ENCODE data around the gene ZFP36L1. TPM values are rescaled to one million over a fixed set of nuclear protein-coding genes. Genes with fewer than 3 reads are reported as not detected.

The ZFP36L1 gene
- total RNA-seq, 1 experiment from 2014 or later: 69.5 TPM

DNA sequence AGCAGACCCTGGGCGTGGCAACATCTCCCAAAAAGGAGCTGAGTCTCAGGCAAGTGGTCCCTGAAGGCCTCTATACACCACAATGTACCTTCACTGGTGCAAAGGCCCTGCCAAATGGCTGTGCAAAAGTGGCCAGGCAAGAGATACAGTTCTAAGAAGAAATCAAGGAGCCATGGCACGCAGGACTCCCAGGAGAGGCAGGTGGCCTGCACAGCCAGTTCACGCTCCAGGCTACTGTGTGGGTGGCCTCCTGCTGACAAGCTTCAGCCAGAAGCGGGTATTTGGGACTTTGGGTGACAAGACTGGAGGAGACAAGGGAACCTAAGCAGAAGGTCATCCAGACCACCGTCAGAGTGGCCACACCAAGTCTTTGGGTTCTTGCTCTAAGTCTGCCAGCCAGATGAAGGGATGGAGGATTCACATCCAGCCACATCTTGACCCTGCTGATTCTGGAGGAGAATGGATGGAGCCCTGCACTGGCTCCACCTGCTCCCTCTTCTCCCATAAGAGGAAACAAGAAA lies 20.5 kb upstream of the ZFP36L1 start:
- no peaks in the 10 kb centered on the region for H3K9me3 ChIP-seq (ENCODE audit: low read depth, low read length, poor library complexity, severe bottlenecking)
- H3K4me3 ChIP-seq (ENCODE audit: low read depth, low read length, poor library complexity, severe bottlenecking): no peak overlapping the region
- POLR2A ChIA-PET (ENCODE audit: low non-redundant PET): interaction anchor here (0.5 kb wide), 1 partner anchor 869 kb away, joined by 5 read pairs; no protein-coding TSS in a partner anchor
- TF ChIP-seq EZH2 (IDR thresholded peaks at IDR 0.05; ENCODE audit: borderline replicate concordance, low read depth, low read length, poor library complexity, severe bottlenecking): no peak
- TF ChIP-seq, protein P1, sequence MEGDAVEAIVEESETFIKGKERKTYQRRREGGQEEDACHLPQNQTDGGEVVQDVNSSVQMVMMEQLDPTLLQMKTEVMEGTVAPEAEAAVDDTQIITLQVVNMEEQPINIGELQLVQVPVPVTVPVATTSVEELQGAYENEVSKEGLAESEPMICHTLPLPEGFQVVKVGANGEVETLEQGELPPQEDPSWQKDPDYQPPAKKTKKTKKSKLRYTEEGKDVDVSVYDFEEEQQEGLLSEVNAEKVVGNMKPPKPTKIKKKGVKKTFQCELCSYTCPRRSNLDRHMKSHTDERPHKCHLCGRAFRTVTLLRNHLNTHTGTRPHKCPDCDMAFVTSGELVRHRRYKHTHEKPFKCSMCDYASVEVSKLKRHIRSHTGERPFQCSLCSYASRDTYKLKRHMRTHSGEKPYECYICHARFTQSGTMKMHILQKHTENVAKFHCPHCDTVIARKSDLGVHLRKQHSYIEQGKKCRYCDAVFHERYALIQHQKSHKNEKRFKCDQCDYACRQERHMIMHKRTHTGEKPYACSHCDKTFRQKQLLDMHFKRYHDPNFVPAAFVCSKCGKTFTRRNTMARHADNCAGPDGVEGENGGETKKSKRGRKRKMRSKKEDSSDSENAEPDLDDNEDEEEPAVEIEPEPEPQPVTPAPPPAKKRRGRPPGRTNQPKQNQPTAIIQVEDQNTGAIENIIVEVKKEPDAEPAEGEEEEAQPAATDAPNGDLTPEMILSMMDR (conservative IDR thresholded peaks at IDR 0.05; ENCODE audit: low read depth, low read length): no peak
- no peak for DNase-seq (ENCODE audit: low spot score)
- H3K36me3 ChIP-seq (ENCODE audit: insufficient read depth, low read length, poor library complexity, severe bottlenecking): no peaks in the 10 kb centered on the region
- H3K27ac ChIP-seq (ENCODE audit: low read depth, low read length, poor library complexity, severe bottlenecking): no peak overlapping the region
- intact Hi-C loops (cut with micrococcal nuclease; ENCODE audit: unreplicated experiment): loop anchor here (10.0 kb wide), 1 partner anchor 729 kb away; no protein-coding TSS in a partner anchor
- no TSS peak for BruUV-seq (replicated peaks)
- no peaks in the 10 kb centered on the region for H3K27me3 ChIP-seq (replicated peaks; ENCODE audit: insufficient read depth, low read depth, low read length, poor library complexity)
- CTCF ChIA-PET: no interaction called here
- peaks cover 24% of the 10 kb centered on the region for H3K4me1 ChIP-seq (ENCODE audit: insufficient read depth, low read length, poor library complexity, severe bottlenecking)

DNA sequence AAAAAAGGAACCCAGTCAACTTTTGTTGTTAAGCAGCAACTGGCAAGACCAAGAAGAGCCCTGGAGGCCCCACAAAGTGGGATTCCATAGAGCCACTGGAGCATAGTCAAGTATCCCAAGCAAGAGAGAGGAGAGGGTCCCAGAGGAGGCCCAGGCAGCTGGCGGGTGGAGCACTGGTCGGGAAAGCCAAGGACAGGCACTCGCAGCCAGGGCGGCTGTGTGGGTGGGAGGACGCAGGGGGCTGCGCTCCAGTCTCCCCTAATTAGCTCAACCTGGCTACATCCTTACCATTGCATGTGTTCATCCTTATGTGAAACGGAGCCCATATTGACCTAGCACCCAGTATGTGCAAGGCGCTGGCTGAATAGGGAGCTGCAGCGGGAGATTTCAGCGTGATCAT lies 18.3 kb upstream of the ZFP36L1 start:
- no peak for TF ChIP-seq EZH2 (IDR thresholded peaks at IDR 0.05; ENCODE audit: borderline replicate concordance, low read depth, low read length, poor library complexity, severe bottlenecking)
- TF ChIP-seq, protein P1 (conservative IDR thresholded peaks at IDR 0.05; ENCODE audit: low read depth, low read length): no peak
- Histone ChIP-seq H3K9me3 (ENCODE audit: low read depth, low read length, poor library complexity, severe bottlenecking) (no peaks in the 10 kb centered on the region), H3K27ac (ENCODE audit: low read depth, low read length, poor library complexity, severe bottlenecking) (no peak overlapping the region), H3K4me3 (ENCODE audit: low read depth, low read length, poor library complexity, severe bottlenecking) (no peak overlapping the region), H3K27me3 (replicated peaks; ENCODE audit: insufficient read depth, low read depth, low read length, poor library complexity) (no peaks in the 10 kb centered on the region), H3K4me1 (ENCODE audit: insufficient read depth, low read length, poor library complexity, severe bottlenecking) (peaks cover 28% of the 10 kb centered on the region), H3K36me3 (ENCODE audit: insufficient read depth, low read length, poor library complexity, severe bottlenecking) (no peaks in the 10 kb centered on the region)
- intact Hi-C loops (cut with micrococcal nuclease; ENCODE audit: unreplicated experiment): loop anchor here (10.0 kb wide), 1 partner anchor 726 kb away; no protein-coding TSS in a partner anchor
- no TSS peak for BruUV-seq (replicated peaks)
- CTCF ChIA-PET: no interaction called here
- POLR2A ChIA-PET (ENCODE audit: low non-redundant PET): no interaction called here
- DNase-seq (ENCODE audit: low spot score): no peak

DNA sequence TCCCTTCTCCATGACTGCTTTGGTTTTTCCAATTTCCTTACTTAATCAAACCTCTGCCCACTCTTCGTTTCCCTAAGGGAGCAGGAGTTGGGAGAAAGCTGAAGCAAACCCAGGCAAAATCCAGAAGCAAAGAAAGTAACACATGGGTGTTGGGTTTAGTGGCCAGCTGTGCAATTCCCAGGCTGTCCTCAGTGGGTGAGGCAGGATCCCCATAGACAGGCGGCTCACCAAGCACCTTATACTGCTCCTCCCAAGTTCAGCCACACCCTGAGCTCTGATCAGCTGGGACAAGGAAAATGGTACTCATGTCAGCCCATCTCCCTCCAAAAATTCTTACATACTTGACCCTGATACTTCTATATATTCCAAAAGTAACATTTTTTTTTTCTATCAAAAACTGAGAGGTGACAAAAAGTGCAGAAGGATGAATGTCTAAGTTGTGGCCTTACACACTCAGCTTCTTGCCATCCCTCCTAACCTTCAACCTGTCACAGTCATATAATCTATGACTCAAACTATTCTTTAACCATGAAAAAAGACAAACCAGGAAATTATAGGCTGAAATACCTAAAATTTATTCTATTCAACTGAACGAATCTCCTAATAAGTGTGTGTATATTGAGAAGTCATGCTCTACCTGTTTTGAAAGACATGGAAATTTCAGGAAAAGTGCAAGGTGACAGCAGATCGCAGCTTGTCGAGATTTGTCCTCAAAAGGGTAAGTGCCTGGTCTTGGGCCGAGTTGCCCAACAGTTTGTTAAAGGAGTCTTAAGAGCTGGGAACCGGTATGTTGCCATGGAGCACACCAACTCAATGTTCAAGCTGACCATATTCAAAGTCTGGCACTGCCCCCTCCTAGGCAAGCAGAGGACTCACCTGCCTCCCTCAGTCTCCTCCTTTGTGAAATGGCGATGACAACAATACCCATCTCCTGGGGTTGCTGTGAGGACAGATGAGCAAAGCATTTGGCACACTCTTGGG lies 17.6 kb upstream of the ZFP36L1 start:
- Histone ChIP-seq H3K4me1 (ENCODE audit: insufficient read depth, low read length, poor library complexity, severe bottlenecking) (peaks cover 21% of the 10 kb centered on the region), H3K27ac (ENCODE audit: low read depth, low read length, poor library complexity, severe bottlenecking) (no peak overlapping the region), H3K9me3 (ENCODE audit: low read depth, low read length, poor library complexity, severe bottlenecking) (no peaks in the 10 kb centered on the region), H3K36me3 (ENCODE audit: insufficient read depth, low read length, poor library complexity, severe bottlenecking) (no peaks in the 10 kb centered on the region), H3K27me3 (replicated peaks; ENCODE audit: insufficient read depth, low read depth, low read length, poor library complexity) (no peaks in the 10 kb centered on the region), H3K4me3 (ENCODE audit: low read depth, low read length, poor library complexity, severe bottlenecking) (no peak overlapping the region)
- BruUV-seq (replicated peaks): no TSS peak
- intact Hi-C loops (cut with micrococcal nuclease; ENCODE audit: unreplicated experiment): loop anchor here (10.0 kb wide), 1 partner anchor 726 kb away; no protein-coding TSS in a partner anchor
- DNase-seq (ENCODE audit: low spot score): no peak
- CTCF ChIA-PET: no interaction called here
- POLR2A ChIA-PET (ENCODE audit: low non-redundant PET): no interaction called here
- no peak for TF ChIP-seq EZH2 (IDR thresholded peaks at IDR 0.05; ENCODE audit: borderline replicate concordance, low read depth, low read length, poor library complexity, severe bottlenecking)
- TF ChIP-seq, protein P1 (conservative IDR thresholded peaks at IDR 0.05; ENCODE audit: low read depth, low read length): no peak
